ENCODE results near the gene UBE2G1. TPM values are rescaled to one million over a fixed set of nuclear protein-coding genes. Genes with fewer than 3 reads are reported as not detected.

The UBE2G1 gene
- total RNA-seq, 1 donor from 2014 or later: 65.1 TPM

DNA sequence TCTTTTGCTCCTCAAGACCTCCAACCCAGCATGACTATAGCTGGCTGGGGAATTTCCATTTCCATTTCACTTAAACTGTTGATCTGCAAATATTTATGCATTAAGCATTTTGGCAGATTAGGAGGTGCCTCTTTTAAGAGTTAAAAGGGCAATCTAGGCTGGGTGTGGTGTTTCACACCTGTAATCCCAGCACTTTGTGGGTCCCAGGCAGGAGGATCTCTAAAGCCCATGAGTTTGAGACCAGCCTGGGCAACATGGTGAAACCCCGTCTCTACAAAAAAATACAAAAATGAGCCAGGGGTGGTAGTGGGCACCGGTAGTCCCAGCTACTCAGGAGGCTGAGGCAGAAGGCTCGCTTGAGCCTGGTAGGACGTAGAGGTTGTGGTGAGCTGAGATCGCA is 119.8 kb downstream of the UBE2G1 start:
- TF ChIP-seq, protein P1, sequence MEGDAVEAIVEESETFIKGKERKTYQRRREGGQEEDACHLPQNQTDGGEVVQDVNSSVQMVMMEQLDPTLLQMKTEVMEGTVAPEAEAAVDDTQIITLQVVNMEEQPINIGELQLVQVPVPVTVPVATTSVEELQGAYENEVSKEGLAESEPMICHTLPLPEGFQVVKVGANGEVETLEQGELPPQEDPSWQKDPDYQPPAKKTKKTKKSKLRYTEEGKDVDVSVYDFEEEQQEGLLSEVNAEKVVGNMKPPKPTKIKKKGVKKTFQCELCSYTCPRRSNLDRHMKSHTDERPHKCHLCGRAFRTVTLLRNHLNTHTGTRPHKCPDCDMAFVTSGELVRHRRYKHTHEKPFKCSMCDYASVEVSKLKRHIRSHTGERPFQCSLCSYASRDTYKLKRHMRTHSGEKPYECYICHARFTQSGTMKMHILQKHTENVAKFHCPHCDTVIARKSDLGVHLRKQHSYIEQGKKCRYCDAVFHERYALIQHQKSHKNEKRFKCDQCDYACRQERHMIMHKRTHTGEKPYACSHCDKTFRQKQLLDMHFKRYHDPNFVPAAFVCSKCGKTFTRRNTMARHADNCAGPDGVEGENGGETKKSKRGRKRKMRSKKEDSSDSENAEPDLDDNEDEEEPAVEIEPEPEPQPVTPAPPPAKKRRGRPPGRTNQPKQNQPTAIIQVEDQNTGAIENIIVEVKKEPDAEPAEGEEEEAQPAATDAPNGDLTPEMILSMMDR (IDR thresholded peaks at IDR 0.05): no peak
- Mint-ChIP-seq H3K27ac (ENCODE audit: unreplicated experiment) (no peak overlapping the region), H3K9me3 (ENCODE audit: unreplicated experiment) (no peaks in the 10 kb centered on the region), H3K4me1 (ENCODE audit: unreplicated experiment) (peaks cover 23% of the 10 kb centered on the region), H3K4me3 (ENCODE audit: unreplicated experiment) (no peak overlapping the region), H3K36me3 (ENCODE audit: unreplicated experiment) (peaks cover 4% of the 10 kb centered on the region), H3K27me3 (ENCODE audit: unreplicated experiment) (no peaks in the 10 kb centered on the region)
- DNase-seq (ENCODE audit: extremely low spot score, unreplicated experiment): no peak

DNA sequence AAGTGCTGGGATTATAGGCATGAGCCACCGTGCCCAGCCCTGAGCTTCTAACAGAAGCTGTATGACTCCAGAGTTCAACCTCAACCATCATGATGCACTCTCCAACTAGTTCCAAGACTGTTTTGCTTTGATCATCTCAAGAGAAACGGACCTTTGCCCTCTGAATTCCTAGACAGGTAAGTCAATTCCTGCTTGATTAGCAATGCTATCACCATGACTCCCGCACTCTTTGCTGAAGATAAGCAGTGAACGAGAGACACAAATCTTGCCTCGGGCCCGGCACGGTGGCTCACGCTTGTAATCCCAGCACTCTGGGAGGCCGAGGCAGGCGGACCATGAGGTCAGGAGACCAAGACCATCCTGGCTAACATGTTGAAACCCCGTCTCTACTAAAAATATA is 124.9 kb downstream of the UBE2G1 start:
- Mint-ChIP-seq H3K9me3 (ENCODE audit: unreplicated experiment) (no peaks in the 10 kb centered on the region), H3K36me3 (ENCODE audit: unreplicated experiment) (peaks cover 17% of the 10 kb centered on the region), H3K27me3 (ENCODE audit: unreplicated experiment) (no peaks in the 10 kb centered on the region), H3K4me3 (ENCODE audit: unreplicated experiment) (no peak overlapping the region), H3K4me1 (ENCODE audit: unreplicated experiment) (peaks cover 1% of the 10 kb centered on the region), H3K27ac (ENCODE audit: unreplicated experiment) (no peak overlapping the region)
- no peak for DNase-seq (ENCODE audit: extremely low spot score, unreplicated experiment)
- TF ChIP-seq, protein P1 (IDR thresholded peaks at IDR 0.05): no peak

DNA sequence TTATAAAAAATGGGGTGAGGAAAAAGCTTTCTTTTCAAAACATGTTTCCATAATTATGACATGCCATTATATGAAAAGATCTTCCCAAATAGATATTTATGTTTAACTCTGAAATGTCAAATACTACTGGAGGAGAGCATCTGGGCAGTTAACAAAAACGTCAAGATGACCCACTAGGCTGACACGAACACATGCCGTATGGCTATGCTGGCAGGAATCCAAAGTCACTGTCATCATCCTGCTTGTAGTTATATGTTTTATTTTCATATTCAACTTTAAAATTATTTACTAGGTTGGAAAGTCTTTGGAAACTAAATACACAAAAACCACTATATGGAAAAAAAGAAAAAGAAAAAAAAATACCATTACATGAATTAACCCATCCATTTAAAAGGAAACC is 130.0 kb downstream of the UBE2G1 start:
- no peak for DNase-seq (ENCODE audit: extremely low spot score, unreplicated experiment)
- Mint-ChIP-seq H3K4me3 (ENCODE audit: unreplicated experiment) (no peak overlapping the region), H3K4me1 (ENCODE audit: unreplicated experiment) (peaks cover 25% of the 10 kb centered on the region), H3K27me3 (ENCODE audit: unreplicated experiment) (no peaks in the 10 kb centered on the region), H3K27ac (ENCODE audit: unreplicated experiment) (peak overlapping the region; percentile 71), H3K9me3 (ENCODE audit: unreplicated experiment) (no peaks in the 10 kb centered on the region), H3K36me3 (ENCODE audit: unreplicated experiment) (peaks cover 33% of the 10 kb centered on the region)
- TF ChIP-seq, protein P1 (IDR thresholded peaks at IDR 0.05): no peak

DNA sequence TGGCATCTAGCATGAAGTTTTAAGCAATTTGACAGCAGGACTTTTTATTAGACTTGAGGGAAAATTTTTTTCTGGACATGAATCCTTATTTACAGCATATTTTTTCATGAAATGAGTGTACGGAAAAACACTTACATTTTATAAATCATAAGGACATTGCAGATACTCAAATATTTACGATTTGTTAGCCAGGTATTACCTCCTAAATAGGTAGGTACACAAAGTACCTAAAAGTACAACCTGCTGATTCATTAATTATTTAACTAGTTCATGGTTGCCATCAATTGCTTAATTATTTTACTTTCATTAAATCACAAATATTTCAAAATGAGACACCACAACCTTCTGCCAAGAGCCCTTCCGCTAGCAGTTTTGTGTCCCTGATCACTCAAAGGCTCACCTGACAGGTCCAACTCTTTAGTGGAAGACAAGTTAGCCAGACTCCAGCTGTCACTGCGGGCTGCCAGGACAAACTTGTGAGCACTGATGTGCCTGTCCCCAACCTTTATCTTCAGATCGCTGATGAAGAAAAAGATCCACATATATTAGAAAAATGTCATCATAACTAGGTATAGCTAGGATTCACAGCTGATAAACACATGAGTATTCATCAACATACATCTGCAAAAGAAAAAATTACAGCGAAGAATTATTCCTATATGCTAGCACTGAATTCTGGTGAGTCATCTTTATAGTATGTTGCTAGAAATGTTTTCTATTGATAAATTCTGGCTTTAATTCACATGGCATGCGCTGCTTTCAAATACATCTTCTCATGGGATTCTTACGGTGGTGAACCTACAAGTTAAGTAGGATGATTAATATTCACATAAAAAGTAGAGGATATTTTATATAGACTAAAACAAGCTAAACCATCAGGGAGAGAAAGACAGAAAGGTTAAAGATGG is 130.8 kb downstream of the UBE2G1 start:
- Mint-ChIP-seq H3K27ac (ENCODE audit: unreplicated experiment) (peak overlapping the region; percentile 71), H3K4me3 (ENCODE audit: unreplicated experiment) (no peak overlapping the region)
- DNase-seq (ENCODE audit: extremely low spot score, unreplicated experiment): no peak

DNA sequence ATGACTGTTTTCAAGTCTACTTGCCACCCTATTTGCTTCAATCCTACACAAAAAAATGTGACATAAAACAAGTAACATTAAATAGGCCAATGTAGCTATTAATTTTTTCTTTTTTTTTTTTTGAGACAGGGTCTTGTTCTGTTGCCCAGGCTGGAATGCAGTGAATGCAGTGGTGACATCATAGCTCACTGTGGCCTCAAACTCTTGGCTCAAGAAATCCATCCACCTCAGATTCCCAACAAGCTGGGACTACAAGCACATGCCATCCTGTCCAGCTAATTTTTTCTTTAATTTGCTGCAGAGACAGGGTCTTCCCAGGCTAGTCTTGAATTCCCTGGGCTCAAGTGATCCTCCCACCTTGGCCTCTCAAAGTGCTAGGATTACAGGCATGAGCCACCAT is 132.1 kb downstream of the UBE2G1 start:
- H3K36me3 Mint-ChIP-seq (ENCODE audit: unreplicated experiment): peaks cover 24% of the 10 kb centered on the region
- no peak overlapping the region for H3K27ac Mint-ChIP-seq (ENCODE audit: unreplicated experiment)
- H3K9me3 Mint-ChIP-seq (ENCODE audit: unreplicated experiment): no peaks in the 10 kb centered on the region
- H3K4me1 Mint-ChIP-seq (ENCODE audit: unreplicated experiment): peaks cover 43% of the 10 kb centered on the region
- no peak for DNase-seq (ENCODE audit: extremely low spot score, unreplicated experiment)
- TF ChIP-seq, protein P1 (IDR thresholded peaks at IDR 0.05): no peak
- no peak overlapping the region for H3K4me3 Mint-ChIP-seq (ENCODE audit: unreplicated experiment)
- H3K27me3 Mint-ChIP-seq (ENCODE audit: unreplicated experiment): no peaks in the 10 kb centered on the region

More for the DNA sequence above, 130.8 kb downstream of the UBE2G1 start:
- Mint-ChIP-seq H3K27me3 (ENCODE audit: unreplicated experiment) (no peaks in the 10 kb centered on the region), H3K4me1 (ENCODE audit: unreplicated experiment) (peaks cover 30% of the 10 kb centered on the region), H3K9me3 (ENCODE audit: unreplicated experiment) (no peaks in the 10 kb centered on the region), H3K36me3 (ENCODE audit: unreplicated experiment) (peaks cover 29% of the 10 kb centered on the region)
- TF ChIP-seq, protein P1 (IDR thresholded peaks at IDR 0.05): no peak

Data from osteocyte (in vitro differentiated cells).